WTC11 (cell line): ENCODE results near the gene AKT3. TPM values are rescaled to one million over a fixed set of nuclear protein-coding genes. Genes with fewer than 3 reads are reported as not detected.

Source experiments
- ATAC-seq: fragments of 200-7000 bp; cut with Tn5 transposase; 2 replicates; pipeline ENCODE4 v1.10.0; 2021; ENCODE audit warnings: mild to moderate bottlenecking, moderate library complexity
- CTCF ChIA-PET: fragments of 300-600 bp; sonication (Branson Sonifier 250); formaldehyde crosslinking; loops from one replicate; lab custom pipeline; 2021; ENCODE audit warnings: antibody characterized with exemption; lab: Charles Lee
- POLR2A ChIA-PET: fragments of 350-600 bp; sonication (Branson Sonifier 250); formaldehyde crosslinking; loops from one replicate; lab custom pipeline; 2021; ENCODE audit warnings: antibody characterized with exemption; lab: Charles Lee
- DNase-seq: peaks from one replicate; pipeline ENCODE4 v3.0.0; 2021; ENCODE audit warnings: low spot score
- H3K27ac Mint-ChIP-seq: 2 replicates; pipeline ENCODE4 v1.8.0; 2021; ENCODE audit warnings: mixed read lengths
- H3K27me3 Mint-ChIP-seq: 2 replicates; pipeline ENCODE4 v1.8.0; 2021; ENCODE audit warnings: low read depth, mild to moderate bottlenecking, moderate library complexity, mixed read lengths
- H3K36me3 Mint-ChIP-seq: 2 replicates; pipeline ENCODE4 v1.8.0; 2021; ENCODE audit warnings: mixed read lengths
- H3K4me1 Mint-ChIP-seq: 2 replicates; pipeline ENCODE4 v1.8.0; 2022; ENCODE audit warnings: mixed read lengths
- H3K4me3 Mint-ChIP-seq: 2 replicates; pipeline ENCODE4 v1.8.0; 2021; ENCODE audit warnings: mild to moderate bottlenecking, moderate library complexity, mixed read lengths
- H3K9me3 Mint-ChIP-seq: 2 replicates; pipeline ENCODE4 v1.8.0; 2021; ENCODE audit warnings: mixed read lengths
- ATF1 ChIP-seq: sonication (generic); formaldehyde crosslinking; IDR thresholded peaks from 2 replicates; pipeline ENCODE4 v1.8.1; 2023; ENCODE audit warnings: mild to moderate bottlenecking, moderate library complexity, missing genetic modification reagents
- EMX1 ChIP-seq: fragments of 250-450 bp; sonication (Bioruptor Pico); IDR thresholded peaks from 2 replicates; pipeline ENCODE4 v1.8.0; 2021; ENCODE audit warnings: mild to moderate bottlenecking
- FOXP1 ChIP-seq: sonication (generic); formaldehyde crosslinking; IDR thresholded peaks from 2 replicates; pipeline ENCODE4 v1.8.0; 2022; ENCODE audit warnings: missing genetic modification reagents, mild to moderate bottlenecking, moderate library complexity, borderline replicate concordance
- IRF2 ChIP-seq: sonication (generic); formaldehyde crosslinking; IDR thresholded peaks from 2 replicates; pipeline ENCODE4 v1.8.0; 2022; ENCODE audit warnings: low read depth, missing genetic modification reagents, borderline replicate concordance
- KAT7 ChIP-seq: sonication (generic); formaldehyde crosslinking; IDR thresholded peaks from 2 replicates; pipeline ENCODE4 v1.8.1; 2023; ENCODE audit warnings: missing genetic modification reagents, mild to moderate bottlenecking, borderline replicate concordance
- MYBL2 ChIP-seq: sonication (generic); formaldehyde crosslinking; IDR thresholded peaks from 2 replicates; pipeline ENCODE4 v1.8.1; 2023; ENCODE audit warnings: mild to moderate bottlenecking, moderate library complexity, missing genetic modification reagents
- NFE2L1 ChIP-seq: sonication (generic); formaldehyde crosslinking; IDR thresholded peaks from 2 replicates; pipeline ENCODE4 v1.8.1; 2023; ENCODE audit warnings: missing genetic modification reagents
- NFYB ChIP-seq: sonication (generic); formaldehyde crosslinking; conservative IDR thresholded peaks from 2 replicates; pipeline ENCODE4 v1.8.0; 2022; ENCODE audit warnings: low read depth, missing genetic modification reagents
- NR2C2 ChIP-seq: sonication (generic); formaldehyde crosslinking; IDR thresholded peaks from 2 replicates; pipeline ENCODE4 v1.8.0; 2022; ENCODE audit warnings: mild to moderate bottlenecking, missing genetic modification reagents
- OVOL2 ChIP-seq: fragments of 250-450 bp; sonication (Bioruptor Pico); IDR thresholded peaks from 2 replicates; pipeline ENCODE4 v1.9.0; 2021; ENCODE audit warnings: mild to moderate bottlenecking, borderline replicate concordance
- SMAD3 ChIP-seq: sonication (generic); formaldehyde crosslinking; IDR thresholded peaks from 2 replicates; pipeline ENCODE4 v1.8.0; 2022; ENCODE audit warnings: missing genetic modification reagents, mild to moderate bottlenecking, borderline replicate concordance
- SP1 ChIP-seq: sonication (generic); formaldehyde crosslinking; conservative IDR thresholded peaks from 2 replicates; pipeline ENCODE4 v1.8.1; 2022; ENCODE audit warnings: missing genetic modification reagents
- TP53 ChIP-seq: sonication (generic); formaldehyde crosslinking; IDR thresholded peaks from 2 replicates; pipeline ENCODE4 v1.8.1; 2023; ENCODE audit warnings: mild to moderate bottlenecking, missing genetic modification reagents
- ZNF138 ChIP-seq: sonication (generic); formaldehyde crosslinking; conservative IDR thresholded peaks from 2 replicates; pipeline ENCODE4 v1.8.1; 2022; ENCODE audit warnings: mild to moderate bottlenecking, moderate library complexity, missing genetic modification reagents
- ZNF232 ChIP-seq: sonication (generic); formaldehyde crosslinking; IDR thresholded peaks from 2 replicates; pipeline ENCODE4 v1.8.0; 2022; ENCODE audit warnings: mild to moderate bottlenecking, missing genetic modification reagents
- ZNF423 ChIP-seq: fragments of 250-450 bp; sonication (Bioruptor Pico); IDR thresholded peaks from 2 replicates; pipeline ENCODE4 v2.1.2; 2022; ENCODE audit warnings: mild to moderate bottlenecking, moderate library complexity
- total RNA-seq: library from RNA; stranded (reverse); gene quantifications from 3 replicates; pipeline ENCODE4 v1.2.3, GENCODE V29; 2021
- TF ChIP-seq, protein P1 (sequence below): sonication (generic); formaldehyde crosslinking; IDR thresholded peaks from 2 replicates; pipeline ENCODE4 v1.8.1; 2022; ENCODE audit warnings: mild to moderate bottlenecking, missing genetic modification reagents, moderate library complexity, borderline replicate concordance
- TF ChIP-seq, protein P2 (sequence below): sonication (generic); formaldehyde crosslinking; conservative IDR thresholded peaks from 2 replicates; pipeline ENCODE4 v1.8.1; 2023; ENCODE audit warnings: mild to moderate bottlenecking, low read depth, missing genetic modification reagents, moderate library complexity
- TF ChIP-seq, protein P3 (sequence below): fragments of 250-450 bp; sonication (Bioruptor Pico); IDR thresholded peaks from 2 replicates; pipeline ENCODE4 v1.9.0; 2021; ENCODE audit warnings: mild to moderate bottlenecking
- TF ChIP-seq, protein P4 (sequence below): sonication (generic); formaldehyde crosslinking; IDR thresholded peaks from 2 replicates; pipeline ENCODE4 v1.8.1; 2023; ENCODE audit warnings: mild to moderate bottlenecking, missing genetic modification reagents, borderline replicate concordance
- TF ChIP-seq, protein P5 (sequence below): fragments of 200-600 bp; IDR thresholded peaks from 2 replicates; pipeline ENCODE4 v1.8.0; 2022; ENCODE audit warnings: antibody characterized with exemption
- TF ChIP-seq, protein P6 (sequence below): fragments of 250-450 bp; sonication (Bioruptor Pico); conservative IDR thresholded peaks from 2 replicates; pipeline ENCODE4 v1.9.0; 2021; ENCODE audit warnings: mild to moderate bottlenecking

AKT3 gene
- total RNA-seq, 1 experiment from 2014 or later: 38.5 TPM

DNA sequence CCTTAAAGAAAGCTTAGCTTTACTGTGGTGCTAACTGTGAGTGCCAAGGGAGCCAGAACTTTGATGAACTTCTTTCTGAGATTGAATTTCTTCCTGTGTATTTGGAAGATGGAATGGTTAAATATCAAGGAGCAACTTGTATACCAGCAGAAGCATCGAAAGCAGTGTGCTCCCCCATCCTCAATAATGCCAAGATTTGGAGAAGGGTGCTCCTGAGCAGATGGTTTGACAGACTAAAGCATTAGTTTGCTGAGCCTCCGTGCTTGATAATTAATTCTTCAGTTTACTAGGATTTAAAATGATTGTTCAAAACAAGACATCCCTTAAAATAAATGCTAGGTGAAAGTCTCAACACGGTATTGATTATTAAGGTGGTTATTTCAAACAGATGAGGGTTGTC is 42.4 kb upstream of the AKT3 start:
- no peak for TF ChIP-seq FOXP1
- no peak for TF ChIP-seq SP1 (CRISPR knock-in tag)
- no peak for TF ChIP-seq KAT7 (CRISPR knock-in tag)
- TF ChIP-seq ZNF232 (CRISPR knock-in tag): no peak
- TF ChIP-seq, protein P1, sequence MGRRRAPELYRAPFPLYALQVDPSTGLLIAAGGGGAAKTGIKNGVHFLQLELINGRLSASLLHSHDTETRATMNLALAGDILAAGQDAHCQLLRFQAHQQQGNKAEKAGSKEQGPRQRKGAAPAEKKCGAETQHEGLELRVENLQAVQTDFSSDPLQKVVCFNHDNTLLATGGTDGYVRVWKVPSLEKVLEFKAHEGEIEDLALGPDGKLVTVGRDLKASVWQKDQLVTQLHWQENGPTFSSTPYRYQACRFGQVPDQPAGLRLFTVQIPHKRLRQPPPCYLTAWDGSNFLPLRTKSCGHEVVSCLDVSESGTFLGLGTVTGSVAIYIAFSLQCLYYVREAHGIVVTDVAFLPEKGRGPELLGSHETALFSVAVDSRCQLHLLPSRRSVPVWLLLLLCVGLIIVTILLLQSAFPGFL (CRISPR knock-in tag): no peak
- no peak for TF ChIP-seq ZNF423 (CRISPR knock-in tag)
- Mint-ChIP-seq H3K4me3 (no peak overlapping the region), H3K27me3 (no peaks in the 10 kb centered on the region), H3K4me1 (peaks cover 4% of the 10 kb centered on the region; the same call in 1 of the 2 replicates), H3K27ac (no peak overlapping the region), H3K9me3 (no peaks in the 10 kb centered on the region), H3K36me3 (no peaks in the 10 kb centered on the region)
- CTCF ChIA-PET: interaction anchor here (1.4 kb wide), 1 partner anchor 318 kb away, joined by 3 read pairs; no protein-coding TSS in a partner anchor
- ATAC-seq: no peak
- DNase-seq: no peak
- POLR2A ChIA-PET: interaction anchor here (0.7 kb wide), 1 partner anchor 11 kb away, joined by 3 read pairs; no protein-coding TSS in a partner anchor

DNA sequence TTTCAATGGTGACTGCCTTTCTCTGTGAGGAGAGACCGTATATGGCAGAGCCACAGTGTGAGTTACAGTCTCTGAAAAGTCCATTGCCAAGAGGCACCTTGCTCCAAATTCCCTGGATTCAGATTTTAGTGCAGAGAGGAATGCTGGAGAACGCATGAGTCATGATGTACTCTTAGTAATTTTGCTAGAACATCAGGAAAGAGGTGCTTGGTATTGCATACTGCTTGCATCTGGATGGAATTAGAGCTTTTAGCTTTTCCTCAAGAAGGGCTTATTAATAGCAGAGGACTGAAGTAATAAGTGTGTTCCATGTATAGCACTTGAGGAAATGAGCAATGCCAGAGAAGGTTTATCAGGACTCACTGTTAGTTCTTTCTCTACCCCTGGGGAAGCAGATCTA is 40.5 kb upstream of the AKT3 start:
- H3K36me3 Mint-ChIP-seq: no peaks in the 10 kb centered on the region
- no peak overlapping the region for H3K4me3 Mint-ChIP-seq
- H3K4me1 Mint-ChIP-seq: peaks cover 4% of the 10 kb centered on the region; the same call in 1 of the 2 replicates
- no peaks in the 10 kb centered on the region for H3K27me3 Mint-ChIP-seq
- DNase-seq: no peak
- H3K9me3 Mint-ChIP-seq: no peaks in the 10 kb centered on the region
- H3K27ac Mint-ChIP-seq: no peak overlapping the region
- ATAC-seq: no peak
- POLR2A ChIA-PET: interaction anchor here (0.6 kb wide), 1 partner anchor 232 kb away, joined by 3 read pairs; no protein-coding TSS in a partner anchor
- CTCF ChIA-PET: no interaction called here
- TF ChIP-seq, protein P2, sequence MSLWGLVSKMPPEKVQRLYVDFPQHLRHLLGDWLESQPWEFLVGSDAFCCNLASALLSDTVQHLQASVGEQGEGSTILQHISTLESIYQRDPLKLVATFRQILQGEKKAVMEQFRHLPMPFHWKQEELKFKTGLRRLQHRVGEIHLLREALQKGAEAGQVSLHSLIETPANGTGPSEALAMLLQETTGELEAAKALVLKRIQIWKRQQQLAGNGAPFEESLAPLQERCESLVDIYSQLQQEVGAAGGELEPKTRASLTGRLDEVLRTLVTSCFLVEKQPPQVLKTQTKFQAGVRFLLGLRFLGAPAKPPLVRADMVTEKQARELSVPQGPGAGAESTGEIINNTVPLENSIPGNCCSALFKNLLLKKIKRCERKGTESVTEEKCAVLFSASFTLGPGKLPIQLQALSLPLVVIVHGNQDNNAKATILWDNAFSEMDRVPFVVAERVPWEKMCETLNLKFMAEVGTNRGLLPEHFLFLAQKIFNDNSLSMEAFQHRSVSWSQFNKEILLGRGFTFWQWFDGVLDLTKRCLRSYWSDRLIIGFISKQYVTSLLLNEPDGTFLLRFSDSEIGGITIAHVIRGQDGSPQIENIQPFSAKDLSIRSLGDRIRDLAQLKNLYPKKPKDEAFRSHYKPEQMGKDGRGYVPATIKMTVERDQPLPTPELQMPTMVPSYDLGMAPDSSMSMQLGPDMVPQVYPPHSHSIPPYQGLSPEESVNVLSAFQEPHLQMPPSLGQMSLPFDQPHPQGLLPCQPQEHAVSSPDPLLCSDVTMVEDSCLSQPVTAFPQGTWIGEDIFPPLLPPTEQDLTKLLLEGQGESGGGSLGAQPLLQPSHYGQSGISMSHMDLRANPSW (CRISPR knock-in tag): no peak
- TF ChIP-seq ATF1 (CRISPR knock-in tag) (no peak), ZNF232 (CRISPR knock-in tag) (no peak), OVOL2 (CRISPR knock-in tag) (no peak), NFYB (CRISPR knock-in tag) (no peak), MYBL2 (CRISPR knock-in tag) (no peak), IRF2 (CRISPR knock-in tag) (no peak), FOXP1 (no peak), TP53 (CRISPR knock-in tag) (no peak), NR2C2 (no peak), NFE2L1 (CRISPR knock-in tag) (no peak), SMAD3 (CRISPR knock-in tag) (no peak), ZNF138 (CRISPR knock-in tag) (no peak), EMX1 (CRISPR knock-in tag) (no peak)
- TF ChIP-seq, protein P3, sequence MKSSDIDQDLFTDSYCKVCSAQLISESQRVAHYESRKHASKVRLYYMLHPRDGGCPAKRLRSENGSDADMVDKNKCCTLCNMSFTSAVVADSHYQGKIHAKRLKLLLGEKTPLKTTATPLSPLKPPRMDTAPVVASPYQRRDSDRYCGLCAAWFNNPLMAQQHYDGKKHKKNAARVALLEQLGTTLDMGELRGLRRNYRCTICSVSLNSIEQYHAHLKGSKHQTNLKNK (CRISPR knock-in tag): no peak
- TF ChIP-seq, protein P4, sequence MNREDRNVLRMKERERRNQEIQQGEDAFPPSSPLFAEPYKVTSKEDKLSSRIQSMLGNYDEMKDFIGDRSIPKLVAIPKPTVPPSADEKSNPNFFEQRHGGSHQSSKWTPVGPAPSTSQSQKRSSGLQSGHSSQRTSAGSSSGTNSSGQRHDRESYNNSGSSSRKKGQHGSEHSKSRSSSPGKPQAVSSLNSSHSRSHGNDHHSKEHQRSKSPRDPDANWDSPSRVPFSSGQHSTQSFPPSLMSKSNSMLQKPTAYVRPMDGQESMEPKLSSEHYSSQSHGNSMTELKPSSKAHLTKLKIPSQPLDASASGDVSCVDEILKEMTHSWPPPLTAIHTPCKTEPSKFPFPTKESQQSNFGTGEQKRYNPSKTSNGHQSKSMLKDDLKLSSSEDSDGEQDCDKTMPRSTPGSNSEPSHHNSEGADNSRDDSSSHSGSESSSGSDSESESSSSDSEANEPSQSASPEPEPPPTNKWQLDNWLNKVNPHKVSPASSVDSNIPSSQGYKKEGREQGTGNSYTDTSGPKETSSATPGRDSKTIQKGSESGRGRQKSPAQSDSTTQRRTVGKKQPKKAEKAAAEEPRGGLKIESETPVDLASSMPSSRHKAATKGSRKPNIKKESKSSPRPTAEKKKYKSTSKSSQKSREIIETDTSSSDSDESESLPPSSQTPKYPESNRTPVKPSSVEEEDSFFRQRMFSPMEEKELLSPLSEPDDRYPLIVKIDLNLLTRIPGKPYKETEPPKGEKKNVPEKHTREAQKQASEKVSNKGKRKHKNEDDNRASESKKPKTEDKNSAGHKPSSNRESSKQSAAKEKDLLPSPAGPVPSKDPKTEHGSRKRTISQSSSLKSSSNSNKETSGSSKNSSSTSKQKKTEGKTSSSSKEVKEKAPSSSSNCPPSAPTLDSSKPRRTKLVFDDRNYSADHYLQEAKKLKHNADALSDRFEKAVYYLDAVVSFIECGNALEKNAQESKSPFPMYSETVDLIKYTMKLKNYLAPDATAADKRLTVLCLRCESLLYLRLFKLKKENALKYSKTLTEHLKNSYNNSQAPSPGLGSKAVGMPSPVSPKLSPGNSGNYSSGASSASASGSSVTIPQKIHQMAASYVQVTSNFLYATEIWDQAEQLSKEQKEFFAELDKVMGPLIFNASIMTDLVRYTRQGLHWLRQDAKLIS (CRISPR knock-in tag): no peak
- TF ChIP-seq, protein P5, sequence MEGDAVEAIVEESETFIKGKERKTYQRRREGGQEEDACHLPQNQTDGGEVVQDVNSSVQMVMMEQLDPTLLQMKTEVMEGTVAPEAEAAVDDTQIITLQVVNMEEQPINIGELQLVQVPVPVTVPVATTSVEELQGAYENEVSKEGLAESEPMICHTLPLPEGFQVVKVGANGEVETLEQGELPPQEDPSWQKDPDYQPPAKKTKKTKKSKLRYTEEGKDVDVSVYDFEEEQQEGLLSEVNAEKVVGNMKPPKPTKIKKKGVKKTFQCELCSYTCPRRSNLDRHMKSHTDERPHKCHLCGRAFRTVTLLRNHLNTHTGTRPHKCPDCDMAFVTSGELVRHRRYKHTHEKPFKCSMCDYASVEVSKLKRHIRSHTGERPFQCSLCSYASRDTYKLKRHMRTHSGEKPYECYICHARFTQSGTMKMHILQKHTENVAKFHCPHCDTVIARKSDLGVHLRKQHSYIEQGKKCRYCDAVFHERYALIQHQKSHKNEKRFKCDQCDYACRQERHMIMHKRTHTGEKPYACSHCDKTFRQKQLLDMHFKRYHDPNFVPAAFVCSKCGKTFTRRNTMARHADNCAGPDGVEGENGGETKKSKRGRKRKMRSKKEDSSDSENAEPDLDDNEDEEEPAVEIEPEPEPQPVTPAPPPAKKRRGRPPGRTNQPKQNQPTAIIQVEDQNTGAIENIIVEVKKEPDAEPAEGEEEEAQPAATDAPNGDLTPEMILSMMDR: no peak
- TF ChIP-seq, protein P6, sequence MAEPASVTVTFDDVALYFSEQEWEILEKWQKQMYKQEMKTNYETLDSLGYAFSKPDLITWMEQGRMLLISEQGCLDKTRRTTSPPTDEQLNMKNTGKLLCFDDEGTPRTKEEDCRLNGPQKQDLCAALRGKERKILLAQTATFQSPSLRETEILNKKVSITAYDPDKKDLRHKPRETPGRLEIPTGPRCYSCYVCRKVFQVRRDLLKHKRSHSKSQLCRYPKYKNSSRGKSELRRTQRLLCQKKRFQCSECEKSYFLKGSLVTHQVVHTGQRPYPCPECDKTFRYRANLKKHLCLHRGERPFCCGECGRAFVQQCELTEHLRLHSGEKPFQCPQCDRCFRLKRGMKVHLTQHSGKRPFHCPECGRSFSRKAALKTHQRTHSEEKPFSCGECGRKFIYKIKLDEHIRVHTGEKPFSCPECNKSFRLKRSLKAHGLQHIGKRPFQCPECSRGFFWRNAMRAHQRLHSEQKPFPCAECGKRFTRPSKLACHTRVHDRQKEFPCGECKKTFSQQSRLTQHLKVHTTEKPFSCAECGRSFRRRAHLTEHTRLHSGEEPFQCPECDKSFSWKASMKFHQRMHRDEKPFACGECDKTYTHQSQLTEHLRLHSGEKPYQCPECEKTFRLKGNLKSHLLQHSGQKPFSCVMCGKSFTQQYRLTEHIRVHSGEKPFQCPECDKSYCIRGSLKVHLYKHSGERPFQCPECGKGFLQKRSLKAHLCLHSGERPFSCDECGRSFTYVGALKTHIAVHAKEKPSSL (CRISPR knock-in tag): no peak
